ENCODE results near the gene C1QL4.
"Not testable (repeated sequence)": the region's sequence is repeated elsewhere in the genome, so short reads cannot be mapped to it uniquely, and the experiment has no call there.

Gene C1QL4

DNA sequence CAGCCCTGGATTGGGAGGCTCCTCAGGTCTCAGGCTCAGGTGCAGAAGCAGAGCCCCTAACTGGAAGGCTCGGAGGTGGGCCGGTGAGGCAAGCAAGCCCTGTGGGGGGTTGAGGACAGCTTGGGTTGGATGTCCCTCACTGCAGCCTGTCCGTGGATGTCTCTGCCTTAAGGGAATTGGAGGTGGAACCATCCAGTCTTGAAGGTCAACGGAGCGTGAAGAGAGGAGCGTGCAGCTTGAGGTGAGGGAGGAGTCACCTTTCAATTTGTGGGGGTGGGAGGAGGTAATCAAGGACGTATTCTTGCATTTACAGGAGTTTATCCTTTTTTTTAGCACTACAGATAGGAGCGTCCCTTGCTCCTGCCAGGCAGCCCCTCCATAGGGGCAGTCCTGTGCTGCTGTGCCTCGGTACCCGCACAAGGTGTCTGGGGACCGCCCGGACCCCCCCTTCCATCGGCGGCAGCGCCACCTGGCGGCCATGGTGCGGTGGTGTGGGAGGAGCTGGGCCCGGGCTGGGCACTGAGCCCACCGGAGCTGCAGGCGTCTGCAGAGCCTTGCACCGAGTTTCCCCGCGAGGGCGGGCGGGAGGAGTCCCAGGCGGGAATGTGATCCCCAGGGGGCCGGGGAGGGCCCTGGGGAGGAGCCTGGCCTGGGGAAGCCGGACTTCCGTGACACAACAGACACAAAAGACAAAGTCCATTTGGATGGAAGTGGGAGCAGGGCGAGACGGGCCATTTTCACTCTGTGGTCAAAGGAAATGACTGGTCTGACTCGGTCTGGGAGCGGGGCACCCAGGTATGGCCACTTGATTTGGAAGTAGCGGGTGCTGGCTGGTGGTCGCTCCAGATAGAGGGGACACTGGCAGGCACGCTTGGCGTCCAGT is 10.6 kb upstream of the C1QL4 start:
- peak; percentile 73 for DNase-seq

DNA sequence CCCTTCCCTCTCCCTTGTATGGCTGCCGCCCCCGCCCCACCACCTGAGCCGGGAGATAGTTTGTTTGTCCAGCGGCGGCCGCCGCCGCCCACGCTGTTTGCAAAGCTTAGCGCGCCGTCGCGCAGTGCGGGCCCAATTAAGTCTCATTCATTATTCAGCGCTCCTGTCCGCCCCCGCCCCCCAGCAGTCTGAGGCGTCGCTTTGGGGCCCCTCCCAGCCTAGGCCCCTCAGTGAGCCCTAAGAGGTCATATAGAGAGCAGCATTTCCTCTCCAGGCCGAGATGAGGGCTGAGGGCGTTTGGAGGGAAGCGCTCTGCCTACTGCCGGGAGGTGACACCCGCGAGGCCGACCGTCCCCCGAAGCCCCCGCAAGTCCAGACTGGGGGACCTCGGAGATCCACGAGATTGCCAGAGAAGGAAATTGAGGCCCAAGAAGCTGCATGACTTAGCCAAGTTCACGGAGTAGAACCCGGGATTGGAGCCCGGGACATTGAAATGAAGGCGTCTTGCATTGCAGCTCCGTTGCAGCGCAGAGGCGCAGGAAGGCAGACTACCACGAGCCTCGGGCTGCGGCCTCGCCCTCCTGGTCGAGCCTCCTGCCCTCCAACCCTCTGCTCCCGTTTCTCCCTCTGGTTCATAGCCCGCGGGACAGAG is 9.8 kb upstream of the C1QL4 start, which contains the start of gene DNAJC22:
DNAJC22 (plus strand) TSS at position 230 of the 652 bp plus-strand sequence. CDS start 1,985 bp downstream, outside the sequence.
- DNase-seq: no peak

DNA sequence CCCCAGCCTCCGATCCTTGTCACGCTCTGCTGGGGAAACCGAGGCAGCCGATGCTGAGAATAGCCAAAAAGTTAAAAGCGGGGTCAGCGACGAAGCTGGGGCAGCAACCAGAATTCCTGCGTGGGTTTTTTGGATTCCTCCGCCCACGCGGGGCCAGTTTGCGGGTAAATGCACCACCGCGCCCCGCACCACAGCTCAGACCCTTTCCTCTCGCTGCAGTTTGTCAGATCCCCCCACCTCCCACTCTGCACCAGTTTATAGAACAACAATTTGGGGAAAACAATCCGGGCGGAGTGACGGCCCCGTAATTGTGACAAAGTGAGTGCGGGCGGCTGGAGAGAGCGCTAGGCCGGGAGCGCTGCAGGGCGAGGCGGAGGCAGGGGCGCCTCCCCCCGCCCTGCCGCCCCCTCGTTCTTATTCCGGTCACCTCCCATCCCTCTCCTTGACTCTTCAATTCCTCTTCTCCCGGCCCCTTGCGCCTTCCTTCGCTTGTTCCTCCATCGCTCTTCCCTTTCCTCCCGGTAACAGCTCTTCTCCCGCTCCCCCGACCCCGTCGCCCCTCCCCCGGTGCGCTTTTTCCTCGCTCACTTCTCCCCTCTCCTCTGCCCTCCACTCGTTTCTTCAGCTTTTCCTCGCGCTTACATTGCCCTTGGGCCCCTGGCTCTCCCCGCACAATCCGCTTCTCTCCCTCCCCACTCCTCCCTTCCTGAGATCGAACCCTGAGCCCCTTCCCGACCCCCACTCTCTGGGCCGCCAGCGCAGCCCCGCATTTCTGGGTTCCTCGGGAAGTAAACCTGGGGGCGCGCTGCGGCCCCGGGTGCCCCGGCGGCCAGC is 9.1 kb upstream of the C1QL4 start:
- DNase-seq: no peak

DNA sequence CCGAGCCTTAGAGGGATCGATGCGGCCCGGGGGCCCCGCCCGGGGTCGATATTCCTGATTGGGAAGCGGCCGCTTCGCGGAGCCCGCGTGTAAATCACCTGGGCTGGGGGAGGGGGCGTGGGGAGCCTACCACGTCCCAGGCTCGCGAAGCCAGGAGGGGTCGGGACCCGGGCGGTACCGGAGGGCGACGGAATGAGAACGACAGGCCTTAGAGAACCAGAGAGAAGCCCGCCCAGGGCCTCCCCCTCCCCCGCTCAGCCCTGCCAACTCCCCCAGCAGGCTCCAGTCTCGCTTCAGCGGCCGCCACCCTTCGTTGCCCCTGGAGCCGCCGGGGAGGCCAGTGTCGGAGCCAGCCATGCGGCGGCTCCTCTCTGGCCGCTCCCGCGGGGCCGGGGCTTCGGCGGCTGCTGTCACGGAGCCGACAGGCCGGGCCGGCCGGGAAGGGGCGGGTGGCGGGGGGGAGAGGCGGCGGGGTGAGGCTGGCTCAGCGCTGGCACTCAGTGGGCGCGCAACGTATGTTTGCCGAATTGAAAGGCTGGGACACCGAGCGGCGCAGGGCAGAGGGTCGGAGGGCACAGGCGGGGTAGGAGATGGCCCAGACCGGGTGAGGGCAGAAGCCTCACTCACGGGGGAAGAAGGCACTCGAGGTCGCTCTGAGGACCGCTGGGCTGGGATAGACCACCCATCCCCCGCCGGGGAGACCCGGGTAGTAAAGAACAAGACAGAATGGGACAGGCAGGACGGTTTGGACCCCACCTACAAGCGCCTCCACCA is 8.2 kb upstream of the C1QL4 start:
- no peak for DNase-seq

DNA sequence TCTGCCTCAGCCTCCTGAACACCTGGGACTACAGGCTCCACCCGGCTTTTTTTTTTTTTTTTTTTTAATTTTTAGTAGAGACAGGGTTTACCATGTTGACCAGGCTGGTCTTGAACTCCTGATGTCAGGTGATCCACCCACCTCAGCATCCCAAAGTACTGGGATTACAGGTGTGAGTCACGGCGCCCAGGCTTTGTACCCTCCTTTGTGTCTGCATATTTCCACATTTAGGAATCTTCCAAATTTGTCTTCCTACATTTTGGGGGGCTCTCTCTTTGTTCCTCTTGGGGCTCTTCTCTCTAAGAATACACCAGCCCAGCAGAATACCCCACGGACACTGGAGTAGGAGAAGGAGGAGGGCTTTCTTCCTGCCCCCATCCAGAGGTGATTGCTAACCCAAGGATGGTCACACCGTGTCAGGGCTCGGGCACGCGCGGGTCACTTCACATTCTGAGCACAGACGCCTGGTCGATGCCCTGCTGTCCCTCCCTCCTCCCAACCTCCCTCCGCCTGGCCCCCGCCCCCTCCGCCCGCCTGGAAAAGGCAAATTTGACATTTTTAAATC is 7.6 kb upstream of the C1QL4 start:
- no peak for DNase-seq

DNA sequence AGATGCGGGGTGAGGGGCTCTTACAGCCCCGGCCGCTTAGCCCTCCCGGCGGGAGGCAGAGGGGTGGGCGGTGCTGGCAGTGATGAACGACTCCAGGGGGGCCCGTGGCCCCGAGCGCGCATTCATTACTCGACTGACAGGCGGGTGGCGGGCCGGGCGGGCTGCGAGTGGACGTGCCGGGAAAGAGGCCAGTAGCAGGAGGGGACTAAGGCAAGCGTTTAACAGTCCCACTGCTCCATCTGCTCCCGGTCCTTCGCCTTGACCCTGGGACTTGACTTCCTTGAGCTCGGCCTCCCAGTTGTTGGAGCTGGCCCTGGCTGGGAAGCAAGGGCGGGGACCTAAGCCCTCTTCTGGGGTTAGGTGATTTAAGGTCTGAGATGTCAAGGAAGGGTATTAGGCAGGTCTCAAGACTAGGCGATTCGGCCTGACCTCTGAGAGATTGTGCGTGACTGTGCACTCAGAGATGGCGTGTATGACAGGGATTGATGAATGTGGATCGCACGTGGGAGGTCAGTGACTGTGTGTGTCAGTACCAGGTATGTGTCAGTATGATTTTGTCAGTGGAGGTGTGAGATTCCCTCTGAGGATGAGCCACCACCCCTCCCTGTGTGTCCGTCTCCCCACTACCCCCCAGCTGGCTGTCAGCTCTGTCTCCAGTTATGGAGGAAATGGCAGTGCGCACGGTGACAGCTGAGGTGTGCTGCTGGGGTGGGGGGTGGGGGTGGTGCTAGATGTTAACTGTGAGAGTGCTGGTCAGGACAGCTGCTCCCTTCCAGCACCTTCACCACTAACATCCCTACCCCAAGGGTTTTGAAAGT is 6.1 kb upstream of the C1QL4 start:
- DNase-seq: no peak

DNA sequence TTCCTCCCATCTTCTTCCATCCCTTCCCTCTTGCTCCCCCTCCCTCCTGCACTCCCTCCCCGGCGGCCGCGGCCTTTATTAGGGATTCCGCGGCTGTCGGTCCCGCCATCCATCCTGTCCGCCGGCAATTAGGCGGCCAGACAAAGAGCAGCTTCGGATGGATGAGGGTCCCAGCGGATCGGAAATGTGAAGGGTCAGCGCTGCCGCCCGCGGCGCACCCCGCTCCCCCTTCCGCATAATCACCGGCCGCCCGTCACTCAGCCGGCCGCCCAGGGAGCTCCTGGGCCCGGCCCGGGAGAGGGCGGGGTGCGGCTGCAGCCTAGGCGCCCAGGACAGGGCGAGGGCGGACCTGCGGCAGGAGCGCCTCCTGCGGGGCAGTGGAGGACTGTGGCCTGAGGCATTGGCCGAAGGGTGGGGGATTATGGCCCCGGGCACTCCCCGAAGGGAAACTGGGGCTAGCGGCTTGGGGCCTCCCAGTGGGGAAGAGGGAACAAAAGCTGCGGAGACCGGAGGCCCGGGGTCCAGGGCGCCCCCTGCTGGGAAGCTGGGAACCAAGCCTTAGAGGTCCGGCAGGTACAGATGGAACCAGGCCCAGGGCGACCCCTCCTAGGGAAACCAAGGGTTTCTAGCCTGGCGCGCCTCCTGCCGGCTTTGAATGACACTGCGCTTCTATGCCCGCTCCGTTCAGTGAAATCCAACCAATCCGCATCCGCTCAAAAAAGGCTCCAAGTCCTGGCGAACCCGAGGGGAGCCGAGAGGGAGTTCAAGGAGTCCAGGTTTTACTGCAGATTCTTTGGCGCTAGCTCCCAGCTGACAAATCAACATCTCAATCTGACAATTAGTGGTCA is 5.3 kb upstream of the C1QL4 start:
- DNase-seq: peak; percentile 90

DNA sequence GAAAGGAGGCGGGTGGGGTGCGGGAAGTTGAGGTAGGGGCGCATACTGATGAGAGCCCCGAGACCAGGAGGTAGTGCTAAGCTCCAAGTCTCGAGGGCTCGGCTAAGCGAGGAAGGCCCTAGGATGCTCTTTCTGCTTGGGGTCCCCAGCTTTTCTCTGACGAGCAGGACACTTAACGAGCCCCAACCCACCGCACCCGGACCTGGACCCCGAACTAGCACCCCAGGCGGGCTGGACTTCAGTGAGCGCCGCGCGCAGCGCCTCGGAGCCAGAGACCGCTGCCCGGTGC is 4.7 kb upstream of the C1QL4 start:
- no peak for DNase-seq

DNA sequence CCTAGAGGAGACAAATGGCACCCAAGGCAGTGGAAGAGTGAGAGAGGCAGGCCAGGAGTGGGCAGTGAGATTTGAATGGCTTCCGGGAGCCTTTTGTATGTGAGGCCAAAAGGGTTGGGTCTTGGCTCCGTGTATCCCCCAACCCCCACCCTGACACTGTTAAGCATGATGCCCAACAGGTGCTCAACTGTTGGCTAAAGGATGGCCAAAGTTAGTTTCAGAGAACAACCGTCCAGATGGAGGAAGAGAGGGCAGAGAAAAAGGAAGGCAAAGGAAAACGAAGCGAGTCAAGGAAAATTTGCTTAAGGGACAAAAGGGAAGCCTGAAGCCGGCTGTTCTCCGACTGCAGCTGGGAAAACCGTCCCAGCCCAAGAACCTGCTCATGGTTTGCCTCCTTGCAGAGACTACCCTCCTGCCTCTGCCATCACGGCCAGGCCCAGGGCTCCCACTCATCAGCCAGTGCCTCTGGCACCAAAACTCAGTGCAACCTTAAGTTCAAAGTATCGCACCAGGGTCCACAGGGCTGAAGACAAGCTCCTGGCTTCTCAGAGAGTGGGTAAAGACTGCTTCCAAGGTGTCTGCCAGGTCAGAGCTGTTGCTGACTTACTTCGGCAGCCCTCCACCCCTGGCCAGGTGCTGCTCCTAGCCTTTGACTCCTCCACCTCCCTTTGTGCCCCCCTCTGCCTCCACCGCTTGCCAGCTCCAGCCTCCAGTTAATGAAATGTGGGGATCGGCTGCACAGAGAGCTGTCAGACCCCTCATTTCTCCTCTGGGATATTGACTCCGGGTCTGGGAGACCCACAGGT is 4.2 kb upstream of the C1QL4 start:
- DNase-seq: no peak

DNA sequence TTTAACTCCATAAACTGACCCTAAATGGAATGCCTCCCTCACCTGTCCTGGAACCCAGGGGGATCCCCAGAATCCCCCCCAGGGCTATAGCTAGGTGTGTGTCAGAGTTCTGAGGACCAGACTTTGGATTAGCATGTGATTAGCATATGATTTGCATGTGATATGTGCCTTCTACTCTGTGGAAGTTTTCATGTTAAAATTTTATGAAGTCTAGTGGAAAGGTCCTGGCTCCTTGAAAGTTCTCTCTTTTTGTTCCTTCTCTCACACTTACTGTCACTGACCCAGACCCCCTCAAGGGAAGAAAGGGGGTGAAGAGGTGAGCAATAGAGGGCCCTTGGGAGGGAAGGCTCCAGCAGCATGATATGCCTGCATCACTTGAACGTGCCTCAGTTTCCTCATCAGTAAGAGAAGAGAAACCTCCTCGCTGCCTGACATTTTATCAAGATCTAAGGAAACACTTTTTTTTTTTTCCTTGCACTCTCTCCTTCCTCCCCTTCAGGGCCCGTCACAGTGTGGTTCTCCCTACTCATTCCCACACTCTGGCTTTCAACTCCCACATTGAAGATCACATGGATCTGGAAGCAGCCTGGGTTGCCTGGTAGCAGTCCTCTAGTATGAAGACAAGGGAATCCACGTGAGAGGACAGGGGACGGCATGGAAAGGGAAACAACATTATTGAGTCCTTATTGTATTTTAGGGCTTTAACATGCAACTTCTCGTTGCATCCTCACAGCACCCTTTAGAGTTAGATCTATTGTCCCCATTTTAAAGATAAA is 3.3 kb upstream of the C1QL4 start:
- DNase-seq: no peak

DNA sequence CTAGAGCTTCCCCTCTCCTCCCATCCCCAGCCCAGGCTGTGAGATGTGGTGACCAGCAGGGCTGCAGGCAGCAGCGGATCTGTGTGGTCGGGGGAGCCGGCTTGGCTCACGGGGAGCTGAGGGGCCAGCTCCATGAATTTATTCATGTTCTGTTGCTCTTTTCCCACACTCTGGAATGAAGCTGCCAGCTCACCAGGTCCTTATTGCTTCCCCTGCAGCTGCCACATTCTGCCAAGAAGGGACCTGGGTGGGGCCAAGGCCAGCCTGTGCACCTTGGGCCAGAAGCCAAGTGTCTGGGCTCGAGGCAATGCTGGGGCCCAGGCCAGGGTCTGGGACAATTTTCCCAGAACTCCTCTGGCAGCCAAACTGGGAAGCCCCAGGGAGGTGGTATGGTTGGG is 2.5 kb upstream of the C1QL4 start:
- DNase-seq: no peak

DNA sequence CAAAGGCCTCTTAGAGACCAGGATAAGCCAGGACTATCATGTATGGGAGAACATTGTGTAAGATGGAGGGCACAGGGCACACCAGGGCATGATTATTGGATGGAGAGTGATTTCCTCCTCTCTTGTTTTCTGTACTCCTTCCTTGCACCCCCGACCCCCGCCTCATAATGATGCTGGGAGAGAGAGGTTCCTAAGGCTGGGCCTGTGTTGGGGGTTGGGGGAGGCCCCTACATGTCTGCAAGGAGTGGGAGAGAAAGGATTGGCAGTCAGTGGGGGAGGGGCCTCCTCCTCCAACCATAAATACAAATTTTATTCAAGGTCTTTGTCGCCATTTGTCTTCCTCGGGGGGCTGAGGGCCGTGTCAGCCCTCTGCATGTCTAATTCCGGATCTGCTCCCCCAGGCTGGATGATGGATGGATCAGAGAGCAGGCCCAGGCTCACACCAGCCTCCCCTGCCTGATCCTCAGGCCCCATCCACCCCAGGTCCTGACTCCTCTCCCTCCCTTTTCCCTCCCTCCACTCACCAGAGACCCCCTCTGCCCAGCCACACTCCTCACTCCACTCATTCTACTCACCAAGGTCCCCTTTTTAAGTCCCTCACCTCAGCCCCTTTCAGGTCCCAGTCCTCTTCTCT is 2.0 kb upstream of the C1QL4 start:
- DNase-seq: no peak

DNA sequence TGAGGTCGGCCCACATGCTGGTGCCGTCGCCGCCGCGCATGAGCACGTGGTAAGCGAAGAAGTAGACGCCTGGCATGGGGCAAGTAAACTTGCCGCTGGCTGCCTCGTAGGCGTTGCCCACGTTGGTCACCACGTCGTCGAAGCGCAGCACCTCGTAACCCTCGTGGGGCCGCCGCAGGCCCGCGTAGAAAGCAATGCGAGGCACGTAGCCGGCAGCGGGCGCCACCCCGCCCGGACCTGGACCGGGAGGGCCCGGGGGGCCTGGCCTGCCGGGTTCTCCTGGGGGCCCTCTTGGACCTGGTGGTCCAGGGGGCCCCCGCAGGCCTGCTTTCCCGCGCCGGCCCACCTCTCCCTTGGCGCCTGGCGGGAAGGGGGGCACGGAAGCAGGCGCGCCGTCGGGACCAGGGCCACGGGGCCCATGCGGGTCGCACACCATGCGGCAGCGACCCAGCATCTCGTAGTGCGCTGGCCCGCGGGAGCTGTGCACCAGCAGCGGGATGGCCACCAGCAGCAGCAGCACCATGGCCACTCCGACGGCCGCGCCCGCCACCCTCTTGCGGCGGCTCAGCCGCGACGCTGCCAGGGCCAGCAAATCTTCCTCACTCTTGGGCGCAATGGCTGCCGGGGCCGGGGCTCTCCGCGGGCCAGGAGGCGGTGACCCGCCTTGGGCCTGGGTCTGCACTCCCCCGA is 888 bp downstream of the C1QL4 start:
- DNase-seq: no peak

DNA sequence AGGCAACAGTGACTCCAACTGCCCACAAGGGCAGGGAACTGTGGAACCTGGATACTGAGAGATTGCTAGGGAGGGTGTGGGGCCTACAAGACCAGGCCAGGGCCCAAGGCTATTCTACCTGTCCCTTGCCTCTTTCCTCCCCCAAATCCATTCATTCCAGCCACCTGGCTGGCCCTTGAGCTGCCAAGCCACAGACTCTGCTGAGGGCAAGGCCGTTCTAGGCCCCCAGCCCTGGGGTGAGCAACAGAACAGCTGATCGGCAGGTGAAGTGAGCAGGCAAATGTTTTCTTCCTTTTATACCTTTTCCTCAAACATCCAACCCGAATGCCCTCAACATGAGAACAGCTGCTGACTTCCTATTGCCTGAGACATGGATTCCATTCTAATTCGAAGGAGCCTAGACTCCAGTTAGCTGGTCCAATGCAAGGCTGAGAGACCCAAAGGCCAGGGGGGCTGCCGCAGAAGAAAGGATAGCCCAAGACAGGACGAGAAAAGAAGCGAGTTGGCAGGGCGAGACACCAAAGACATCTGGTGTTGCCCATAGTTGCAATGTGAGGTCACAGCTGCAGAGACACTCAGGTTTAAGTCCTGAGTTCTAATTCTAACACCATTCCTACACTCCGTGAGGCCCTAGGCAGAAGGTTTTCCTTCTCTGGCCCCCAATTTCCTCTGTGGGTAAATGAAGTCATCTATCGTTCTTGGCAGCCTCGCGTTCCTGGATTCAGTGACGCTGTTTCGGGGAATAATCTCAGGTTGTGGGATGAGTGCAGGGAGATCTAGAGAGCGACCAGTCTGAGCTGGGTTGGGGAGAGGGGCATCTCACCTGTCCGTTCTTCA is 1.7 kb downstream of the C1QL4 start:
- no peak for DNase-seq

DNA sequence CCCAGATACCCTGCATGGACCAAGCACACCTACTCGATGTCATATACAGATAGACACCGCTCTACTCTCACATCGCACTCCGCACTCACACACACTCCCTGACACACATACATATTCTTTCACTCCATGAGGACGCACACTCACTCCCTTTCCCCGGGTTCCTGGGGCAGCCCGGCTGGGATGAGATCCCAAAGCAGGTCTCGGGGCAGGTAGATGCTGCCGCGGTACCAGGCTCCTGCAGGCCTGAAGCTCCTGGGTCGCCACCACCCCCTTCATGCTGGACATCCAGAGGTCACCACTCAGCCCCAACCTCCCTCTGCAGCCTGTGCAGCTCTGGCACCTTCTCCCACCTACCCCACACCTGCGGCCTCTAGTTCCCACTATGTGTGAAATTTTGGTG is 2.3 kb downstream of the C1QL4 start:
- no peak for DNase-seq

DNA sequence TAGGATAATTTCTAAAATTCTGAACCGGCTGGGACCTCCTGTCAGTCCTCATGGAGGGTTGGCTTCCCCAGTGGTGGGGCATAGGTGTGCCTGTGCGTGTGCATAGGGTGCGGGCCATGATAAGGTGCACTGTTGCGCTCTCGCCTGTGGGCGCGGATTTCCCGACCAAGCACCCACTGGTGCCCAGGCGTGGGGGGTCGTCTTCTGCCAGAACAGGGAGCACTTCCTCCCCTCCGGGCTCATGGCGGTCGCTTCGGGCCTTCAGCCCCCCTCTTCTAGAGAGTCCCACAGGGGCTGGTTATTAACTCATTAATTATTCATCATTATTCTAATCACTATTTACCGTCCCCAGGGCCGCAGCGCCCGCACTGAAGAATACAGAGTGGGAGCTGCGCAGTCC is 2.8 kb downstream of the C1QL4 start:
- DNase-seq: no peak

DNA sequence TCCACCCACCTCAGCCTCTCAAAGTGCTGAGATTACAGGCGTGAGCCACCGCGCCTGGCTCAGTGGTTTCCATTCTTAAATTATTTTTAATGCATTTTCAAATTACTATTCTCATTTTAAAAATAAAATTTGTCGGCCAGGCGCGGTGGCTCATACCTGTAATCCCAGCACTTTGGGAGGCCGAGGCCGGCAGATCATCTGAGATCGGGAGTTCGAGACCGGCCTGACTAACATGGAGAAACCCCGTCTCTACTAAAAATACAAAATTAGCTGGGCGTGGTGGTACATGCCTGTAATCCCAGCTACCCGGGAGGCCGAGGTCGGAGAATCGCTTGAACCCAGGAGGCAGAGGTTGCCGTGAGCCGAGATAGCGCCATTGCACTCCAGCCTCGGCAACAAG is 3.2 kb downstream of the C1QL4 start:
- DNase-seq: not testable (repeated sequence)

All from activated CD4-positive, alpha-beta T cell treated with anti-CD3 and anti-CD28 coated beads, Interleukin-2, amount 50 U/mL, for 16 hours (primary cell).